Measurements from ENCODE around the gene SLC6A8. TPM values are rescaled to one million over a fixed set of nuclear protein-coding genes. Genes with fewer than 3 reads are reported as not detected.

SLC6A8 gene
- total RNA-seq: 165 TPM

DNA sequence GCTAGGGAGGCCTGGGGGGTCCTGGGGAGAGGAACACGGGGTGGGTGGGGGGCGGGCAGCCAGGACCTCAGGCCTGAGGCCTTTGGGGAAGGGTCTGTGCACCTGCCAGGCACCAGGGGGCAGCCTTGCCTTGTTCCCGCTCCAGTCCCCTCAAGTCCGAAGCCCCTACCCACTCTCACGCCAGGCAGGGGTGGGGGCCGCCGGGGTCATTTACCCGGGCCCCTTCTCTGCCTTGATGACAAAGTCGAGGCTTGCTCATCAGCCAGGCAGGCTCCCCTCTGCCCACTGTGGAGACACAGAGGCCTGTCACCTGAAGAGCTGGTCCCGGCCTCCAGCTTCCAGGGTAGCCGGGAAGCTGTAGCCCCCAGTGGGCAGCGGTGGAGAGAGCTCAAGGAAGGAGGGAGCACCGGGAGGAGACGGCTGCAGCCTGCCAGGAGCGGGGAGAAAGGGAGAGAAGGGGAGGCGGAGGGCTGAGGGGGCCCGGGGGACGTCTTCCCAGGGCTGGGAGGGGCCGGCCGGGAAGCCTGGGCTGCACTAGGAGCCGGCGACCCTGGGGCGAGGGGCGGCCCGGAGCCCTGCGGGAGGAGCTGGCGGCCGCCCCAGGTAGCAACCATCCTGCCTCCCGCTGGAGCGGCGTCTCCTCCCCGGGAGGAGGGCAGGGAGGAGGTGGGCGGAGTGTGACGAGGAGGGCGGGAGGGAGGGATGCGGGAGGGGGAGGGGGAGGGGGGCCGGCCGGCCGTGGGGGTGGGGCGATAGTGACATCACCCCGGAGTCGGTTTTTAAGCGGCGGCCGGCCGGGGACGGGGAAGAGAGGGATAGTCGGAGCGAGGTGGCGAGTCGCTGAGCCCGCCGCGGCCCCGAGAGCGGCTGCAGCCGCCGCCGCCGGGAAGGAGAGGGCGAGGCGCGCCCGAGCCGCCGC, at the start of gene SLC6A8:
SLC6A8 (plus strand) TSS at position 806 of the 919 bp plus-strand sequence. CDS start 649 bp downstream, outside the sequence.
- DNase-seq (ENCODE audit: low spot score): peak; percentile 53

DNA sequence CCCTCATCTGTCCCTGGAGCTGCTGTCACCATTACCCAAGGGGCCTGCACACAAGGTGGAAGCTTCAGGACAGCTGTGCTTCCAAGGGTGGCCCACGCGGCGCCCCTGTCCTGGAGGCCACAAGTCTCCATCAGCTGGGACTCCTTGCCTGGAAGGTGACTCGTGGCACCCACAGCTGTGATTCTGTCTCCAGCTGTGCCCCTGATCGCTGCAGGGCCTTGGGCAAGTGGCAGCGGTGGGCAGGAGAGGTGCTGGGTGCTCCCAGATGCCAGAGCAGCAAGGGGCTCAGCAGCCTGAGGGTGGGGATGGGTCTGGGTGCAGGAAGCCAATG, 49.7 kb upstream of the SLC6A8 start:
- DNase-seq (ENCODE audit: low spot score): no peak

DNA sequence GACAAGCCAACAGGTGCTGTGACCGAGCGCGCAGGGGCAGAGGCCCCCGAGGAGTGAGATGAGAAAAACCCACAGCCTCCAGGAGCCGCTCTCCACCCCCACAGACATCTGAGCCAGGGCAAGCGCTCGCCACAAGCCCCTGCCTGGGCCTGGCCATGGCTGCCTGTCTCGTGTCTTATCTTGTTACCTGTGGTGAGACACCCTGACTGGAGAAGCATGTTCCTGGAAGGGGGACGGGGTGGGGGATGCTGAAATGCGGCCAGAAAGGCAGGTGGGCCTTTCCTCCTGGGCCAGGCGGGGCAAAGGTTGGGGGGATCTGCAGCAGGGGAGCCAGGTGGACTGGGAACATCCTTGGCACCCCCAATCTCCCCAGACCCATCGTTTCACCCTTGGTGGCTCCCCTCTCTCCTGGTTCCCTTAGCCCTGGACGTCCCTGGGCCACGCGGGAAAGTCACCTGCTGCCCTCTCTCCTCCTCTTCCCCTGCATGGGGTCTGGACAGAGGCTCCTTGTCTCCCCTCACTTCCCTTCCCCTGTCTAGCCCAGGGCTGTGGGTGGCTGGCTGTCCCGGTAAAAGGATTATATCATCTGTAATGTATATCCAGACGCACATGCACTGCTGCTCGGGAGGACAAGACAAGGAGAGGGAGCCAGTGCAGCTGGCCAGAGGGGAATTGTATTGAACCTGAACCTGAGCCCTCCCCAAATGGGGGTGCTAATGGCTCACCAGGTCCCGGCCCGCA, 49.1 kb upstream of the SLC6A8 start:
- DNase-seq (ENCODE audit: low spot score): no peak

DNA sequence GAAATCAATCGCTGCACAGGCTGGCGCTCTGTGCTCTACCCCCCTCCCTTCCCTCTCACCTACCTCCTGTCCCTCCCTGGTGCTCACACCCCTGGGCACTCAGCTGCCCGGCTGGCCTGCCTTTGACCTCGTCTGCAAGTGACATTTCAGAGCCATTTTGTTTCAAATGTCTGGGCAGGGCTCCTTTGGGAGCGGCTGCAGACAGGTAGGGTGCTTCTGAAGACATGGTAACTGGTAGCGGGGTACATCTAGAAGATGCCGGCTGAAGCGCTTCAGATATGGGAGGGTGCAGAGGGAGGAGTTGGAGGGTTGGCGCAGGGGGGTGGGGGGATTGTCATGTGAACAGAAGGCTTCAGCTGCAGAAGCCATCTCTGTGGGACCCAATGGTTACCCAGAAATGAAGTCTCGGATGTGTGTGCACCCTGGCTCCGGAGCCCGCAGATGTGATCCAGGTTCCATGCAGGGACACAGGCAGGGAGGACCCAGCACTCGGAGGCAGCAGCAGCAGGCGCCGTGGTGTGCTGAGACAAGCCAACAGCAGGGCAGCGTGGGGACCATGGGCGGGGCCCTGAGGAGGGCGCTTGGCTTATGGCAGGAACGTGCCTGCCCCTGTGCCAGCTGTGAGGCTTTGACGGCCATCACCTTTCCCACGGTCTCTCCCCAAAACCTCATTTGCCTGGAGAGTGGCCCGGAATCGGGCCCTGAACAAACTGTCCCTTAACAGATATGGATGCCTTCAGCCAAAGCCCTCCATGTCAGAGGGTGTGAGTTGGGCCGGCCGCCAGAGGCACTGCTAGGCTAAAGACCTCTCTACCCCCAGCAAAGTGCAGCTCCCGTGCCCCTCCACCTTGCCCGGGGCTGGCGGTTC, 48.3 kb upstream of the SLC6A8 start:
- DNase-seq (ENCODE audit: low spot score): no peak

DNA sequence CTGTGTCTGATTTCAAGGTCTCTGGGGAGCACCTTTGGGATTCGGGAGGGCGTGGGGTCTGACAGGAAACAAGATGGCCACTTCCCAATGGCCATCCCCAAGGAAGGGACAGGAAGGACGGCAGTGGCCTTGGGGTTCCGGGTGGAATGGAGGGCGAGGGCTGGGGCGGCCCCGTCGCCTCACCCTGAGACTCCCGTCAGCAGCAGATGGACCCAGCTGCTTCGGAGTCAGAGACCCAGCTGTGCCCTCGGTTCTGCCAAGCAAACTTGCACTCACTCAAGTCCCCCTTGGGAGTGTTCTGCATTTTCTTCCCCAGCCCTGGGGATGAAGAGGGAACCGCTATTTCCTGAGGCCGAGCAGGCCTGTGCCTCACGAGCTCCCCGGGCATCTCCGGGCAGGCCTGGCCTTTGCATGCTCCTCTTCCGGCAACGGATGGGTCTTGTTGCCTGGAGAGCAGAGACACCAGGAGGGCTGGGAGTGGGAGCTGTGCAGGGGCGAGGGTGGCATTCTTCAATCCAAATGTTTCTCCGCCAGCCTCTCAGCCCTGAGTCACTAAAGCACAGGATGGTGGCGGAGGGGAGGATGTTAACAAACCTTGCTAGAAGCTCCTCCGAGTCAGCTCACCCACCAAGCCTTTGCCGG, 47.6 kb upstream of the SLC6A8 start:
- no peak for DNase-seq (ENCODE audit: low spot score)

DNA sequence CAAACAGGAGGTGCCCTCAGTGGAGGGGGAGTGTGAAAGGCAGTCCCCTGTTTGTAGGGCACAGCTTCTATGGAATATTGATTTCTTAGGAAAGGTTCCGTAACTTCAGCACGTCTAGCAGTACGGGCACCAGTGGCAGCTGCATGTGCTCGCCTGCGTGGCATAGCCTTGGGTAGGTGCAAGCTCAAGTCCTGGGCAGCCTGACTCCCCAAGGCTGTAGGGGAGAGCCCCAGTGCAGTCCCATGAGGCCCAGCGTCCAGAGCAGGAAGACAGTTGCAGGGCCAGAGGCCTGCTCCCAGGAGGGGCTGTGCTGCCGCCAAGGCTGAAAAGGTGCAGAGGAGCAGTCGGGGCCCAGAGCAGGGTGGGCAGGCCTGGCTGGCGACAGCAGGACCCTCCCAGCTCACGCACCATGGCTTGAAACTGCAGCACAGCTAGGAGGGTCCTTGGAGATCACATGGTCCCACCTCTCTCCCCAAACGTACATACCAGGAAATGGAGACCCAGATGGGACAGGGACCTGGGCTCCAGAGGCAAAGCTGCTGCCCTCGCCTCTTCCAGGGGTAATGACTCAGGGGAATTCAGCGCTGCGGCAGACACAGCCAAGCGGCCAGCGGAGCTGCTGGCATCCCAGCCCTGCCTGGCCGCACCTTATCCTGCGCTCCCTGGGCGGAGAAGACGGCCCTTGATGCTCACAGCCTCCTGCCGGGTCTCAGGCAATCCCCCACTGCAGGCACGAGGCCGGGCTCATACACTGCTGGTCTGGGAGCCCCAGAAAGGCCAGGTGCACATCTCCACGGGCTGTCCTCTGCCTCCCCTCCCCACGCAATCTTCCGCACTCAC, 46.8 kb upstream of the SLC6A8 start:
- no peak for DNase-seq (ENCODE audit: low spot score)

DNA sequence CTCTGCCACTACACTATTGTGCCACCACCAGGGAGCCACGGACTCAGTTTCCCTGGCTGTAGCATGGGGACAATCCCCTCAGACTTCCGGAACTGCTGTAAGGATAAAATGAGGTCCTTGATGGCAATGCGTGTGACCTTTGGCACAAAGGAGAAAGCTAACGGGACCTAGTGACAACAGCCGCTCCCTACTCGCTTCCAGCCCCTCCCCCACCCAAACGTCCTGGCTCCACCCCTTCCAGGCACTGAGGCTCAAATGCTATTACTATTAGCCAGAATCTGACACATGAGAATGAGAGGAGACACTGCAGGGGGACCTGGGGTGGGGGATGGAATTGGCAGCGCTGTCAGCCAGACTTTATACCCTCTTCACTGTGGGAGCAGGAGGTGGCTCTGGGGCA, 46.1 kb upstream of the SLC6A8 start:
- DNase-seq (ENCODE audit: low spot score): no peak

DNA sequence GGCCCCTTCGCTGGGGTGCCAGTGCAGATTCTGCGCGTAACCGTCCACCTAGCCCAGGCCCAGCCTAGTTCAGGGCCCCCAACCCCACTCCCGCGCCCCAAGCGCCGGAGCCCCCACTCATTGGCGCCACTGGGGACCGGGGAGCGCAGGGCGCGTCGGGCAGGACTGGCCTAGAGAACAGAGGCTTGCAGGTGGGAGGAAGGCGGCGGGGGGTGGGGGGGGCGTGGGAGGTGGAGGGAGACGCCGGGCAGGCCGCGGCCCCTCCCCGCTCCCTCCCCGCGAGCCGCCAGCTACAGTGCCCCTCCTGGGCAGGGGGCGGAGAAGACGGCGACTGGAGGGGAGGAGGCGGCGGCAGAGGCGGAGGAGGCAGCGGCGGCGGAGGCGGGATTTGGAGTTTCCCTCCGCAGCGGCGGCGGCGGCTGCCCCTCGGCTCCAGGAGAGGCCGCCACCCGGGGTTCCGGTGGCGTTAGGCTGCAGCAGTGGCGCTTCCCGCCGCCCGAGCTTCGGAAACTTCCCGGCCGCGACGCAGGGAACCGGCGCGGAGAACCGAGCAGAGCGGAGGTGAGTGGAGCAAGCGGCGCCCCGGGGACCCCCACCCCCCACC, 45.6 kb upstream of the SLC6A8 start:
- DNase-seq (ENCODE audit: low spot score): no peak

DNA sequence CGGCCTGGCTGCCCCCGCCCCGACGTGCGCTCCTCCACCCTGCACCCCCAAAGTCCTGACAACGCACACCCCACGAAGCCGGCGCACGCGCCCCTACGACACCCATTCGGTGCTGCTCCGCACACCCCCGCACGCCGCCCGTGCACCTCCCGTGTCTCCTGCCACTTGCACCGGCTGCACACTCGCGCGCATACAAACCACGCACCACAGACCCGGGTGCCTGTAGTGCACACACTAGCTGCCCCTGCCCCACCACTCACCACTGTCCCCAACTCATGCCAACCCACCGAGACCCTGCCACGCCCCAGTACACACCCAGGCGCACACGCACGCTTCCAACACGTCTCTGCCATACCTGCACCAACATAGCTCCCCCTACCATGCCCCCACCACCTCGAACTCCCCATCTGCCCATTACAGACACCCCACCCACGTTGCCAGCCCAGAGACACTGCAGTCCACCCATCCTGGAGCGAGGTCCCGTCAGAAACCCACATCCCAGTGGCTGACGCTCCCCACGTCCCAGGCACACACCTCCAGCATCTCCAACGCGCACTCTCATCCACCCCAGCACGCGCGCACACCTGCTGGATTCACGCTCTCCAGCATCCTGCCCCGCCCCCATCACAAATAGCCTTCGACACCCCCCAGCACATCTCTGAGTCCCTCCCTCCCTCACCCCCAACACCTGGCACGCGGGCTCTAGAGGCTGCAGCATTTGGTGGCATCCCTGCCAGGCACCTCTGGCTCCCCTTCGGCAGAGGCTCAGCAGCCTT, 44.9 kb upstream of the SLC6A8 start:
- no peak for DNase-seq (ENCODE audit: low spot score)

DNA sequence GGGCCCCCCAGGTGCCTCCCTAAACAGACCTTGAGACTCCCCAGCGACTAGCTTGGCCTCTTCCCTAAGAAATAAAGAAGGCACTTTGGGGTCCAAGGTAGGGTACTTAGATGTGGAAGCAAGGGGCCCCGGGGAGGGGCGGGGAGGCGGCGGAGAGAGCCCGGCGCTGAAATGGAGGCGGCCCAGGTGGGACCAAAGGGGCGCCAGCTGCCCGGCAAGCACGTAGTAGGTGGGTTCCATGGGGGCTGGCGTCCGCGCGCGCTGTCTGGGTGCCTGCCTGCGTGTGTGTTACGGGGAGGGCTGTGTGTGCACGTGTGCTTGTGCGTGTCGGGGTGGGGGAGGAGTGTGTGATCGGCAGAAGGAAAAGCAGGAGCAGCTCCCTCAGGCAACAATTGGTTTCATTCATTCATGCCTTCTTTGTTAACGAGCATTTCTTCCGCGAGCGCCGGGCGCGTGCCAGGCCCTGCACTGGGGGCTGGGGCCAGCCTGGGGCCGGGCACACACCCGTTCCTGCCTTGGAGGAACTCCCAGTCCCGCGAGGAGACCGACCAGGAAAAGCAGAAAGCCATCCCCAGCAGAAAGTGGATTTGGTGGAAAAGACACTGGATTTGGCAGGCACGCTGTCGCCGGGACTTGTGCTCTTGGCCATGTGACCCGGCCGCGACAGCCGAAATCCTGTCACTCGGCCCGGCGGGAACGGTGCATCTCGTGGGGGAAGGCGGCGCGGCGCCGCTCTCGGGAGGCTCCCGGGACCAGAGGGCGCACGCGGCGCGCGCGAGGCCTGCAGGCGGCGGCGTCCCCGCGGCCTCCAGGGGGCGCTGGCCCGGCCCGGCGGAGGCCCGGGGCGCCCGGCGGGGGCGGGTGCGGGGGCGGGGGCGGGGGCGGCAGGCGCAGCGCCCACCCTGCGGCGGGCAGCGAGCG, 44.0 kb upstream of the SLC6A8 start:
- no peak for DNase-seq (ENCODE audit: low spot score)

DNA sequence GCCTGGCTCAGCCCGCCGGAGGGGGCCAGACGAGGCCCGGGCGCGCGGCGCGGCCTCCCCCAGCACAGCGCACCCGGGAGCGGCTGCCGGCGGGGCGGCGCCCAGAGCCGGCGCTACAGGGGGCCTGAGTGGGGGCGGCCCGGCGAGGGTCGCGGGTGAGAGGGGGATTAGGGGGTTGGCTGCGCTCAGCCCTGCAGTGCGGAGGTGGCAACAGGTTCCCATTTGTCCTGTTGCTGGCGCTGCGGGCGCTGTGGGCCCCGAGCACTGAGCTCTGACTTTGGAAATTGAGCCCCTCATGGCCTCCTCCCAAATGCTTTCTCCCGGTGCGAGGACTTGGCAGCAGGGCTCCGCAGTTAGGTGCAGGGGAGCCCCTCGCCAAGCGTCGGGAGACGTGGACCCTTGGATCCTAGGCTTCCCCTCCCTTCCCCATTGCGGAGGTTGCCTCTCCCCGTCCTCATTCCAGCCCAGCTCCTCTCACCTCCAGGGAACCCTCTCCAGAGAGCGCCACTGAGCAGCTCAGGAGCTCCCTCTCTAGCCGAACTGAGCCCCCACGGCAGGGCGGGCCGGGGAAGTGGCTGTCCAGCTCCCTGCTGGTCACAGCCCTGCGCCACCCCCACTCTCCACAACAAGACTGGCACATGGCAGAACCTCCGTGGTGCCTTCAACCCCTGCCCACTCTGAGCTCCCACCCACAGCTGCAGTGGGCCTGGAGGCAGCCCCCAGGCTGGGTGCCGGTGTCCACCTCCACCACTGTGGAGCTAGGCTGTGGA, 43.2 kb upstream of the SLC6A8 start:
- no peak for DNase-seq (ENCODE audit: low spot score)

DNA sequence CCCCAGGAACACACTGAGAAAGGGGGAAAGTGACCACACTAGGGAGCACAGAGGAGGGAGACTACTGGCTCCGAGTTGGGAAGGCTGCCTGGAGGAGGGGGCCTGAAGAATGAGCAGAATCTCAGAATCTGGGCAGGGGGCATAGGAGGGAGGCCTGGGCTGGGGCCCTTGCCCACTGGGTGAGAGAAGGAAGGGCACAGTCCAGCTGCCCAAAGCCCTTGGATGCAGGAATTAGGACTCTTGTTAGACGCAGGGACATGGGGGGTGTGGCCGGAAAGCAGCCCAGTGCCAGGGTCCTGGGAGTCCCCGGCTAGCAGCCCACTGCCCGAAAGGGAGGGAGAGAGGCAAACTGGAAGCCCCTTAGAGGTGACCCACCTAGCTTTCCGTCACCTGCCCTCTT, 42.6 kb upstream of the SLC6A8 start:
- no peak for DNase-seq (ENCODE audit: low spot score)

DNA sequence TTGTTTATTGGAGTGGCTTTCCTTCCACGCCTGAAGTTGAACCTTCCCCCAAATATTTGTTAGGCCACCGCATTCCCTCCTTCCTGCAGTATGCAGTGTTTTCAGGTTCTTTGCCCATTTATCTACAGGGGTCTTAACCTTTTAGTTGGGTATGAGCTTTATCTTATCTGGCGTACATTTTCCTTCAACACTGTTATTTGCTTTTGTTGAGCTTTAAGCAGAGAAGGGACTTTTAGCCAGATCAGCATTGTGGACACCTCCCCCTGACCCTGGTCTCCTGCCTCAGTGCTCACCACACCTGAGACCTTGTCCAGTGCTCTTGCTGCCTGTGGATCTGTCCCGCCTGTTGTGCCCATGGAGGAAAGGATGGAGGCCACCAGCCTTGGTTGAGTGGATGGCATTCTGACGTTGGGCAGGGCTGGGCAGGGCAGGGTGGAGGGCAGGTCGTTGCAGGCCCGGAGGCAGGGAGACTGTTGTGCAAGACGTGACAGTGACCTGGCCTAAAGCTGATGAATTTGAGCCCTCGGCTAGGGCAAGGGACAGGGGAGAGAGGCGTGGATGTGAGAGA, 41.7 kb upstream of the SLC6A8 start:
- no peak for DNase-seq (ENCODE audit: low spot score)

DNA sequence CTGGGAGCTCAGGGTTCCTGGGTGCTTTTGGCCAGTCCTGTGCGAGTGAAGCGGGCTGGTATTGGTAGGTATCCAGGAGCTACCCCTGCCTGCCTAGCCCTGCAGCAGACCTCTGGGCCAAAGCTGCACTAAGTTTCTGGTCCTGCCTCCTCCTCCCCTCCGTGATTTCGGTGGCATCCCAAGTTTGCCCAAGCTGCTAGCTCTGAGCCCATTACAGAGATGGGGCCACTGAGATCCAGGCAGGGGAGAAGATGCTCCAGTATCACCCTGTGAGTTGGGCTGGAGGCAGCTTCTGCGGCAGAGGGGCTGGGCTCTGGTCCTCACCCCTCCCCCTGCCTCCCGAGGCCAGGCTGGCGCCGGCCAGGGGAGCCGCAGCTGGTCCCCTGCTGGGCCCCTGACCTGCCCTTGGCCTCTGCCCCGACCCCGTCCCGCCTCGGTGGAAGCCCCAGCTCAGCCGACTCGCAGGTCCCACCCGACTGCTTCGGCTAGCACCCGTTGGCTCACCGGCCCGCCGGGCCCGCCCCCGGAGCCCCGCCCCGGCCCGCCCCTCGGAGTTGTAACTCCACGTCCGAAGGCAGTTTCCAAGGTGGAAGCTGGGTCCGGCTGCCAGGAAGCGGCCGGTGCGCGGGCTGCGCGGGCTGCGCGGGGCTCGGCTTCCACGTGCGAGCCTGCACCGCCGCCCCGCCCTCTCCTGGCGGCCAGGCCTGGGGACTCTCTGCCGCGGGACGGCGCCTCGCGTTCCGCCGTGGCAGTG, 40.9 kb upstream of the SLC6A8 start, which contains the start of gene DUSP9:
DUSP9 (plus strand) TSS at position 584 of the 754 bp plus-strand sequence. CDS start 751 bp downstream, outside the sequence.
- no peak for DNase-seq (ENCODE audit: low spot score)

DNA sequence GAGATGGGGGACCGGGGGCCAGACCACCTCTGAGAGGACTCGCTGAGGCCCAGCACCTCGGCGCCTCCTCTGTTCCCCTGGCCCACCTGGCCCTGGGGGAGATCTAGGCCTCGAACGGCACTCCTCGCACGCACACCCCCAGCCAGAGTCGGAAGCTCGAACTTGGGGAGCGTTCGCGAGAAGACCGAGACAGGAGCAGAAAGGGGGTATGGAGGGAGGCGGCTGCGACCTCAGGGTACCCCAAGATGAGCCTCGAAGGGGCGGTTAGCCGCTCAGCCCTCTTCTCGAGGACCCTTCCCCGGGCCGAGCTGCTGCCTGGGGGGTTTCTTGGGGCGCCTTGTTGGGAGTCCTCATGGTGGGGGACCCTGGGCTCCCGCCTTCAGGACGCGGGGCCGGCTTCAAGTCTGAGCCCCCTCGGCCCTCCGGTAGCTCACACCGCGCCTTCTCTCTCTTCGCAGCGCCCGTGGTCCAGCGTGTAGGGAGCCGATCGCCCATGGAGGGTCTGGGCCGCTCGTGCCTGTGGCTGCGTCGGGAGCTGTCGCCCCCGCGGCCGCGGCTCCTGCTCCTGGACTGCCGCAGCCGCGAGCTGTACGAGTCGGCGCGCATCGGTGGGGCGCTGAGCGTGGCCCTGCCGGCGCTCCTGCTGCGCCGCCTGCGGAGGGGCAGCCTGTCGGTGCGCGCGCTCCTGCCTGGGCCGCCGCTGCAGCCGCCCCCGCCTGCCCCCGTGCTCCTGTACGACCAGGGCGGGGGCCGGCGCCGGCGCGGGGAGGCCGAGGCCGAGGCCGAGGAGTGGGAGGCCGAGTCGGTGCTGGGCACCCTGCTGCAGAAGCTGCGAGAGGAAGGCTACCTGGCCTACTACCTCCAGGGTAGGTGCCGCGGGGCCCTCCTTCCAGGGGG, 40.0 kb upstream of the SLC6A8 start:
- DNase-seq (ENCODE audit: low spot score): no peak
